Measurements from ENCODE around the gene ZNF865. TPM values are rescaled to one million over a fixed set of nuclear protein-coding genes. Genes with fewer than 3 reads are reported as not detected.

The ZNF865 gene
- total RNA-seq, 1 donor from 2014 or later, result 8.8 TPM

DNA sequence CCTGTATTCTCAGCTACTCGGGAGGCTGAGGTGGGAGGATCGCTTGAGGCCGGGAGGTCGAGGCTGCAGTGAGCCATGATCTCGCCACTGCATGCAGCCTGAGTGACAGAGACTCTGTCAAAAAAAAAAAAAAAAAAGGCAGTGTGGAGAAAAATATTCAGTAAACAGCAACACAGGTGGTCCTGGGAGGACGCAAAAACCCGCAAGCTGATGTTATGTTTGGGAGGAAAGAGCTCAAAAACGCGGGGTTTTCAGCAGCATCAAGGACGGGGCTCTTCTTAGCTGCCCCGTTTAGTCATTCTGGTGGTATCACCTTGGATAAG is 19.5 kb downstream of the ZNF865 start:
- DNase-seq (ENCODE audit: extremely low spot score in 2 of 2), result no peak
- Histone ChIP-seq H3K36me3 (no peaks in the 10 kb centered on the region), H3K4me1 (peaks cover 14% of the 10 kb centered on the region), H3K4me3 (peak overlapping the region; percentile 64 to 69), H3K27me3 (no peaks in the 10 kb centered on the region), H3K27ac (peak overlapping the region; percentile 97), H3K9me3 (no peaks in the 10 kb centered on the region)
- intact Hi-C loops (cut with DNase I), result no loop called here
- no peak for TF ChIP-seq CTCF (IDR thresholded peaks at IDR 0.05)
- no peak for TF ChIP-seq POLR2A (IDR thresholded peaks at IDR 0.05)
- TF ChIP-seq POLR2AphosphoS5 (IDR thresholded peaks at IDR 0.05; ENCODE audit: insufficient read depth in 1 of 2, low read depth in 1 of 2), result no peak

GRCh38 chr19:55626350-55626749 is 20.9 kb downstream of the ZNF865 start:
- intact Hi-C loops (cut with DNase I), result no loop called here
- Histone ChIP-seq H3K36me3 (no peaks in the 10 kb centered on the region), H3K27ac (no peak overlapping the region), H3K4me3 (no peak overlapping the region), H3K4me1 (peaks cover 14% of the 10 kb centered on the region), H3K27me3 (no peaks in the 10 kb centered on the region), H3K9me3 (no peaks in the 10 kb centered on the region)
- TF ChIP-seq CTCF (IDR thresholded peaks at IDR 0.05), result no peak
- TF ChIP-seq POLR2AphosphoS5 (IDR thresholded peaks at IDR 0.05; ENCODE audit: insufficient read depth in 1 of 2, low read depth in 1 of 2), result no peak
- TF ChIP-seq POLR2A (IDR thresholded peaks at IDR 0.05), result no peak
- DNase-seq (ENCODE audit: extremely low spot score in 2 of 2), result no peak

DNA sequence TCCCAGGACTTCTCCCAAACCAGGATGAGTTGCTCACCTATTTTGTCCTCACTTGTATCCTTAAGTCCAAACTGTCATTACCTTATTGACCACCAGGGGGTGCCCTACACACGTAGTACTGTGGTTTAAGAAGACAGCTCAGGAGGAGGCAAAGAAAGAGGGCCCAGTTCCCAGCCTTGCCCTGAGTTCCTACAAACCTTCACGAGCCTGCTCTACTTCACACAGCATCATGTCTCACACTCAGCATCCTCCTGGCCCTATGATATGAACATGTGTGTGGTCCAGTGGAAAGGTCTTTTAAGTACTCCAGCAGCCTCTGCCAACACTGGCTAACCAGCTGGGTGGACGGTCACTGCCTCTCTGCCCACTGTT is 27.0 kb downstream of the ZNF865 start:
- Histone ChIP-seq H3K4me3 (no peak overlapping the region), H3K27ac (peak overlapping the region; percentile 44), H3K4me1 (peaks cover 29% of the 10 kb centered on the region), H3K9me3 (no peaks in the 10 kb centered on the region), H3K36me3 (no peaks in the 10 kb centered on the region), H3K27me3 (no peaks in the 10 kb centered on the region)
- TF ChIP-seq POLR2AphosphoS5 (IDR thresholded peaks at IDR 0.05; ENCODE audit: insufficient read depth in 1 of 2, low read depth in 1 of 2) (no peak), POLR2A (IDR thresholded peaks at IDR 0.05) (no peak), CTCF (IDR thresholded peaks at IDR 0.05) (peak; percentile 65 to 96 (median 94))
- intact Hi-C loops (cut with DNase I), result no loop called here
- no peak for DNase-seq (ENCODE audit: extremely low spot score in 2 of 2)

DNA sequence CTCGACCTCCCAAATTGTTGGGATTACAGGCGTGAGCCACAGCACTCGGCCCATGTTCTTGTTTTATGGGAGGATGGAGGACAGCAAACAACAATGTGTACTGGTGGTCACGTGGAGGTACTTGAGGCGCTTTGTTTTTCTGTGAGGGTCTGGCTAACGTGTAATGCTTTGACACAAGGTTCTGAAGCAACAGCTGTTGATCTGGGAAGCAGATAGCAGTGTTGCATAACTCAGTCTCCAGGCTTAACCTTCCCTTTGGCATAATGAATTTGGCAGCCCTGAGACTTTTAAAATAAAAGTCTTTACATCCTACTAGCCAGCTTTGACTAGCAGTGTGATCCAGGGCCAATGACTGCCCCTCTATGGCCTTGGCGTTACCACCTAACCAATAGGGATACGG is 28.4 kb downstream of the ZNF865 start:
- Histone ChIP-seq H3K27ac (no peak overlapping the region), H3K27me3 (no peaks in the 10 kb centered on the region), H3K36me3 (no peaks in the 10 kb centered on the region), H3K4me1 (peaks cover 34% of the 10 kb centered on the region), H3K4me3 (no peak overlapping the region), H3K9me3 (no peaks in the 10 kb centered on the region)
- DNase-seq (ENCODE audit: extremely low spot score in 2 of 2), result no peak
- intact Hi-C loops (cut with DNase I), result no loop called here
- no peak for TF ChIP-seq POLR2AphosphoS5 (IDR thresholded peaks at IDR 0.05; ENCODE audit: insufficient read depth in 1 of 2, low read depth in 1 of 2)
- TF ChIP-seq CTCF (IDR thresholded peaks at IDR 0.05), result no peak

GRCh38 chr19:55635334-55635717 is 29.9 kb downstream of the ZNF865 start:
- intact Hi-C loops (cut with DNase I), result no loop called here
- H3K27me3 ChIP-seq, result no peaks in the 10 kb centered on the region
- H3K36me3 ChIP-seq, result no peaks in the 10 kb centered on the region
- peaks cover 48% of the 10 kb centered on the region for H3K4me1 ChIP-seq
- peak overlapping the region; percentile 98 for H3K27ac ChIP-seq
- DNase-seq (ENCODE audit: extremely low spot score in 2 of 2), result no peak
- peak overlapping the region; percentile 91 to 99 for H3K4me3 ChIP-seq
- no peaks in the 10 kb centered on the region for H3K9me3 ChIP-seq
- TF ChIP-seq CTCF (IDR thresholded peaks at IDR 0.05) (no peak), POLR2AphosphoS5 (IDR thresholded peaks at IDR 0.05; ENCODE audit: insufficient read depth in 1 of 2, low read depth in 1 of 2) (no peak), POLR2A (IDR thresholded peaks at IDR 0.05) (no peak)

All from vagina (tissue), 2 donors.